Measurements from ENCODE around the gene DTYMK. TPM values are rescaled to one million over a fixed set of nuclear protein-coding genes. Genes with fewer than 3 reads are reported as not detected.

Gene DTYMK
- total and polyA plus RNA-seq, 2 donors (not counting 3 experiments of a cell fraction or from before 2014, with no cell fraction given) = 67.0 to 104 TPM

DNA sequence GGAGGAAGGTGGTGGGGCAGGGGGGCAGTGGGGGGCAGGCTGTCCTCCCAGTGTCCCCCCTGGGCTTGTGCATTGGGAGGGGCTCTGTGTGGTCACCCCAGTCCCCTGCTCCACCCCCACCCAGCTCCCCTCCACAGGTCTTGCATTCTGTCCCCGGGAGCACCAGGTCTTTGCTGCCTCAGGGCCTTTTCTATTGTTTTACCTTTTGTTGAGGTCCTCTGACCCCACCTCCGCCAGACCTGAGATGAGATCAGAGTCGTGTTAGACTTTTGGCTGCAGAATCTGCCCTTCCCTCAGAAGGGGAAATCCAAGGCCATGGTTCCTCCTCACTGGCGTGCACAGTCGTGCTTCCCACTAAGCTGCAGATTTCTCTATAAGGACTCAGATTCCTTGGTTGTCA lies 28.3 kb downstream of the DTYMK start:
- no peaks in the 10 kb centered on the region for H4K20me1 ChIP-seq (replicated peaks; ENCODE audit: control insufficient read depth, extremely low read depth, insufficient read depth, low read length)
- DNase-seq (ENCODE audit: low read depth, low spot score) (no peak), FAIRE-seq (no peak)
- BruUV-seq (replicated peaks) = no TSS peak
- CTCF ChIA-PET = interaction anchor here (0.6 to 2.2 kb wide), 6 partner anchors 22 to 807 kb away, joined by 3 to 10 read pairs (median 6); partner anchors contain the start of gene STK25
- H3K9me1 ChIP-seq (replicated peaks; ENCODE audit: control insufficient read depth, extremely low read depth, insufficient read depth, low read length) = no peaks in the 10 kb centered on the region
- no peak overlapping the region for H3K4me2 ChIP-seq (ENCODE audit: insufficient read depth, low read length)
- no peaks in the 10 kb centered on the region for H3K27me3 ChIP-seq (ENCODE audit: control insufficient read depth in 2 of 2, insufficient read depth in 2 of 2, low read length in 2 of 2)
- H3K4me3 ChIP-seq (replicated peaks in 1 of 3; ENCODE audit: insufficient read depth in 1 of 3, low read depth in 1 of 3, low read length in 3 of 3) = no peak overlapping the region
- H3K4me1 ChIP-seq (ENCODE audit: control insufficient read depth, extremely low read depth, insufficient read depth, low read length) = no peaks in the 10 kb centered on the region
- TF ChIP-seq, protein P1, sequence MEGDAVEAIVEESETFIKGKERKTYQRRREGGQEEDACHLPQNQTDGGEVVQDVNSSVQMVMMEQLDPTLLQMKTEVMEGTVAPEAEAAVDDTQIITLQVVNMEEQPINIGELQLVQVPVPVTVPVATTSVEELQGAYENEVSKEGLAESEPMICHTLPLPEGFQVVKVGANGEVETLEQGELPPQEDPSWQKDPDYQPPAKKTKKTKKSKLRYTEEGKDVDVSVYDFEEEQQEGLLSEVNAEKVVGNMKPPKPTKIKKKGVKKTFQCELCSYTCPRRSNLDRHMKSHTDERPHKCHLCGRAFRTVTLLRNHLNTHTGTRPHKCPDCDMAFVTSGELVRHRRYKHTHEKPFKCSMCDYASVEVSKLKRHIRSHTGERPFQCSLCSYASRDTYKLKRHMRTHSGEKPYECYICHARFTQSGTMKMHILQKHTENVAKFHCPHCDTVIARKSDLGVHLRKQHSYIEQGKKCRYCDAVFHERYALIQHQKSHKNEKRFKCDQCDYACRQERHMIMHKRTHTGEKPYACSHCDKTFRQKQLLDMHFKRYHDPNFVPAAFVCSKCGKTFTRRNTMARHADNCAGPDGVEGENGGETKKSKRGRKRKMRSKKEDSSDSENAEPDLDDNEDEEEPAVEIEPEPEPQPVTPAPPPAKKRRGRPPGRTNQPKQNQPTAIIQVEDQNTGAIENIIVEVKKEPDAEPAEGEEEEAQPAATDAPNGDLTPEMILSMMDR (IDR thresholded peaks at IDR 0.05; ENCODE audit: extremely low read depth in 1 of 2, insufficient read depth in 1 of 2, low read depth in 1 of 2, low read length in 2 of 2) = no peak
- TF ChIP-seq, protein P2, sequence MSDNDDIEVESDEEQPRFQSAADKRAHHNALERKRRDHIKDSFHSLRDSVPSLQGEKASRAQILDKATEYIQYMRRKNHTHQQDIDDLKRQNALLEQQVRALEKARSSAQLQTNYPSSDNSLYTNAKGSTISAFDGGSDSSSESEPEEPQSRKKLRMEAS (IDR thresholded peaks at IDR 0.05; ENCODE audit: insufficient read depth, insufficient read length) = no peak
- TF ChIP-seq MYC (IDR thresholded peaks at IDR 0.05; ENCODE audit: low read depth, low read length) (no peak), POLR2AphosphoS5 (IDR thresholded peaks at IDR 0.05; ENCODE audit: insufficient read depth, low read depth, low read length) (no peak), GATA2 (IDR thresholded peaks at IDR 0.05; ENCODE audit: insufficient read depth, insufficient read length, low read depth, low read length) (no peak), FOS (IDR thresholded peaks at IDR 0.05; ENCODE audit: borderline replicate concordance, insufficient read depth, low read length) (no peak)
- H3K9ac ChIP-seq (replicated peaks; ENCODE audit: extremely low read depth, insufficient read depth, low read length) = no peak overlapping the region
- dilution Hi-C loops (cut with MboI; ENCODE audit: extremely low pct_ligation_motif_present, low sequenced_read_pairs) = no loop called here
- intact Hi-C loops (cut with micrococcal nuclease) = loop anchor here (2.0 kb wide), 1 partner anchor 149 kb away; the partner anchor contains the start of gene STK25
- POLR2A ChIA-PET = no interaction called here
- H2AFZ ChIP-seq (ENCODE audit: low read depth, low read length) = no peak overlapping the region
- H3K27ac ChIP-seq (ENCODE audit: insufficient read depth, low read depth, low read length) = no peak overlapping the region
- H3K36me3 ChIP-seq (ENCODE audit: control insufficient read depth in 2 of 2, extremely low read depth in 1 of 2, insufficient read depth in 2 of 2, low read length in 2 of 2) = peaks cover 12 to 46% of the 10 kb centered on the region in 2 experiments
- H3K9me3 ChIP-seq (replicated peaks; ENCODE audit: control insufficient read depth, insufficient read depth, low read length) = no peaks in the 10 kb centered on the region
- H3K79me2 ChIP-seq (ENCODE audit: control insufficient read depth, insufficient read depth, low read length) = no peaks in the 10 kb centered on the region
